Testis (tissue), 2 donors: Measurements from ENCODE around the gene TMEM145.

Source experiments
- CTCF ChIP-seq, 3 experiments: fragments of 450-650 bp in 2 of 3; fragments of 200-600 bp in 1 of 3; sonication (generic) in 1 of 3; IDR thresholded peaks; one replicate each; pipeline ENCODE4 v1.5.1; 2016 to 2019; ENCODE audit warnings: antibody characterized with exemption in 3 of 3, mild to moderate bottlenecking in 2 of 3, moderate library complexity in 1 of 3
- POLR2A ChIP-seq: fragments of 450-650 bp; IDR thresholded peaks from one replicate; pipeline ENCODE4 v1.6.1; 2017; ENCODE audit warnings: antibody characterized with exemption, mild to moderate bottlenecking, moderate library complexity

- TF ChIP-seq CTCF (IDR thresholded peaks at IDR 0.05) (no peak), POLR2A (no peak)
Observed at GRCh38 chr19:42284066-42284501, 29.0 kb upstream of the TMEM145 start.
